HG03442 (cell line): Measurements from ENCODE around the gene PMM1.
"Not testable (repeated sequence)": the region's sequence is repeated elsewhere in the genome, so short reads cannot be mapped to it uniquely, and the experiment has no call there.

Experiments
- ATAC-seq: cut with Tn5 transposase; IDR thresholded peaks from one replicate; pipeline ENCODE4 v1.9.1; 2021; ENCODE audit warnings: mild to moderate bottlenecking, moderate library complexity; ENCODE audit not compliant: unreplicated experiment

PMM1 gene

GRCh38 chr22:41564563-41564962, 25.1 kb downstream of the PMM1 start:
- no peak for ATAC-seq

- no peak for ATAC-seq
These were observed 26.5 kb downstream of the PMM1 start for GRCh38 chr22:41563051-41563711.

- no peak for ATAC-seq
These were observed 27.2 kb downstream of the PMM1 start for GRCh38 chr22:41562461-41562860.

- no peak for ATAC-seq
These were observed 27.9 kb downstream of the PMM1 start for GRCh38 chr22:41561788-41562187.

GRCh38 chr22:41561335-41561734, 28.3 kb downstream of the PMM1 start:
- ATAC-seq, result no peak

- ATAC-seq, result no peak
These were observed 29.6 kb downstream of the PMM1 start for GRCh38 chr22:41560095-41560471.

- ATAC-seq, result not testable (repeated sequence)
These were observed 31.4 kb downstream of the PMM1 start for GRCh38 chr22:41558241-41558630.

GRCh38 chr22:41557401-41558240, 32.0 kb downstream of the PMM1 start:
- ATAC-seq, result no peak

GRCh38 chr22:41556561-41556960, 33.1 kb downstream of the PMM1 start:
- no peak for ATAC-seq

GRCh38 chr22:41555325-41555982, 34.2 kb downstream of the PMM1 start:
- no peak for ATAC-seq

GRCh38 chr22:41551877-41552582, 37.6 kb downstream of the PMM1 start:
- no peak for ATAC-seq

- no peak for ATAC-seq
These were observed 38.6 kb downstream of the PMM1 start for GRCh38 chr22:41550952-41551491.

- ATAC-seq, result no peak
These were observed 40.8 kb downstream of the PMM1 start for GRCh38 chr22:41548830-41549211.

- ATAC-seq, result no peak
These were observed 44.8 kb downstream of the PMM1 start for GRCh38 chr22:41544671-41545476.

- ATAC-seq, result peak; percentile 87
These were observed 45.6 kb downstream of the PMM1 start, which contains the start of gene POLR3H for GRCh38 chr22:41543854-41544670. Gene POLR3H, minus strand, starts transcription at chr22:41544470. Its CDS starts 369 bp downstream, at chr22:41544101.

GRCh38 chr22:41542224-41542623, 47.4 kb downstream of the PMM1 start:
- no peak for ATAC-seq

GRCh38 chr22:41541484-41541883, 48.2 kb downstream of the PMM1 start:
- no peak for ATAC-seq

GRCh38 chr22:41540365-41540764, 49.3 kb downstream of the PMM1 start:
- ATAC-seq, result no peak

GRCh38 chr22:41540006-41540315, 49.7 kb downstream of the PMM1 start:
- ATAC-seq, result no peak
